Central memory CD8-positive, alpha-beta T cell (primary cell): ENCODE data around the gene KIAA0586.
"Not testable (repeated sequence)": the region's sequence is repeated elsewhere in the genome, so short reads cannot be mapped to it uniquely, and the experiment has no call there.

Experiments used
- ATAC-seq: fragments of 150-1000 bp; cut with Tn5 transposase; replicated peaks from 2 replicates; pipeline ENCODE4 v1.10.0; 2022; ENCODE audit warnings: mild to moderate bottlenecking, moderate FRiP score, moderate number of reproducible peaks; ENCODE audit not compliant: poor library complexity, severe bottlenecking; ENCODE audit errors: extremely low read depth
- DNase-seq, 2 donors: peaks; one replicate each; pipeline ENCODE4 v3.0.0; 2021; ENCODE audit warnings: low spot score in 2 of 2
- H3K27ac Mint-ChIP-seq: one replicate; pipeline ENCODE4 v1.8.0; 2022; ENCODE audit warnings: low read depth, mild to moderate bottlenecking, moderate library complexity, mixed read lengths
- H3K27me3 Mint-ChIP-seq: one replicate; pipeline ENCODE4 v1.8.0; 2022; ENCODE audit warnings: mixed read lengths
- H3K36me3 Mint-ChIP-seq: one replicate; pipeline ENCODE4 v1.8.0; 2022; ENCODE audit warnings: mild to moderate bottlenecking, moderate library complexity, mixed read lengths; ENCODE audit not compliant: insufficient read depth
- H3K4me1 Mint-ChIP-seq: one replicate; pipeline ENCODE4 v1.8.0; 2022; ENCODE audit warnings: mixed read lengths
- H3K4me3 Mint-ChIP-seq: one replicate; pipeline ENCODE4 v1.8.0; 2022; ENCODE audit warnings: mild to moderate bottlenecking, moderate library complexity, mixed read lengths
- H3K9me3 Mint-ChIP-seq: one replicate; pipeline ENCODE4 v1.8.0; 2022; ENCODE audit warnings: mixed read lengths

The KIAA0586 gene

DNA sequence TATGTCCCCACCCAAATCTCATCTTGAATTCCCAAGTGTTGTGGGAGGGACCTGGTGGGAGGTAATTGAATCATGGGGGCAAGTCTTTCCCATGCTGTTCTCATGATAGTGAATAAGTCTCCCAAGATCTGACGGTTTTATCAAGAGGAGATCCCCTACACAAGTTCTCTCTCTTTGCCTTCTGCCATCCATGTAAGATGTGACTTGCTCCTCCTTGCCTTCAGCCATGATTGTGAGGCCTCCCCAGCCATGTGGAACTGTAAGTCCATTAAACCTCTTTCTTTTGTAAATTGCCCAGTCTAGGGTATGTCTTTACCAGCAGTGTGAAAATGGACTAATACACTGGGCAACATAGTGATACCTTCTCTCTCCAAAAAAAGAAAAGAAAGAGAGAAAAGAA is 10.6 kb upstream of the KIAA0586 start:
- H3K27me3 Mint-ChIP-seq, H3K4me3 Mint-ChIP-seq, H3K27ac Mint-ChIP-seq, DNase-seq, H3K9me3 Mint-ChIP-seq, ATAC-seq: not testable (repeated sequence)
- Mint-ChIP-seq H3K36me3 (peaks cover 45% of the 10 kb centered on the region), H3K4me1 (peaks cover 25% of the 10 kb centered on the region)

DNA sequence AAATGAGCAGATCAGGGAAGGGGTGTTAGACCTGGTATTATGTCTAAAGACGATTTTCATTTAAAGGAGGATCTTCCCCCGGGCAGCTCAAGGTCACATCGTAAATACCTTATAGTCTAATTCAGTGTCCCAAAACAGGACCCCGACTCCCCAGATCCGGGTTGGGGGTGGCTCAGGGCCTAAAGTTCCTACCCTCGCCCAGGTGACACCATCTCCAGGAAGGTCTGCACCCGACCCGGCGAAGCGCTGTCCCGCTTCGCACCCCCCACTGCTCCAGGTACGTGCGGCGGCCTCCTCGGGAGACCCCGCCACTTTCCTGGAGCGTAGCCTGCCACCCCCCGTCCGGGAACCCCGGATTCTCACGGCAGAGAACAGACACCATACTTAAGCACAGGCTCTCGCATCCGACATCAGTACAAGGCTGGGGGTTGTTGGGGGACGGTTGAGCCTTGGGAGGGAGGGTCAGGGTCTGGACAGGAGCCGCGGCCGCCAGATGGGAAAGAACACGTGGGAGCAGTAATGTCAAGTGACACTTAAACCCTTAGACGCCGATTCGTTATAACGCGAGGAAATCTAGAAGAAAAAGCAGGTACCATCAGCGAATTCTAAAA is 744 bp upstream of the KIAA0586 start:
- DNase-seq (peak; percentile 40 to 44), ATAC-seq (peak; percentile 7)
- Mint-ChIP-seq H3K27ac (peak overlapping the region; percentile 94), H3K9me3 (no peaks in the 10 kb centered on the region), H3K4me3 (peak overlapping the region; percentile 82), H3K36me3 (peaks cover 31% of the 10 kb centered on the region), H3K4me1 (peaks cover 24% of the 10 kb centered on the region), H3K27me3 (no peaks in the 10 kb centered on the region)

DNA sequence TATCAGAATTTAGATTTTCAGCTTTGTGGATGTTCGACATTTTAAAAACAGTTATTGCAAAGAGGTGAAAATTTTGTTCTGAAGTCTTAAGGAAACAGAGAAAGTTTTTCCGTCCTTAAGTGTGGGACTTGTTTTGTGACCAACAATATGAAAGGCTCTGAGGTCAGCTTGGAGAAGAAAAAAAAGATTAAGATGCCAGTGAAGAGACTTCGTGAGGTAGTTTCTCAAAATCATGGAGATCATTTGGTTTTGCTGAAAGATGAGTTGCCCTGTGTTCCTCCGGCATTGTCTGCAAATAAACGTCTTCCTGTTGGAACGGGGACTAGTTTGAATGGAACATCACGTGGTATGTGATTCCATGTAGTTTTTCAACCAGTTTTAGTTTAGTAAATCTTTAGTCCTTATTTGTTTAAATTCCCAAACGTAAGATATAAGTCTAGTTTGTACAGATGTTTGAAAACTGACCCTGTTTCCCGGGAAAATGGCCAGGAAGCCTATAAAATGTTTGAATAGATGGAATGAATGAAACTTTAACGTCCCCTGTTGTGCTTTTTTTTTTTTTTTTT is 682 bp downstream of the KIAA0586 start:
- H3K4me3 Mint-ChIP-seq = peak overlapping the region; percentile 82
- peaks cover 26% of the 10 kb centered on the region for H3K36me3 Mint-ChIP-seq
- no peak for DNase-seq
- H3K4me1 Mint-ChIP-seq = peaks cover 26% of the 10 kb centered on the region
- no peaks in the 10 kb centered on the region for H3K27me3 Mint-ChIP-seq
- no peaks in the 10 kb centered on the region for H3K9me3 Mint-ChIP-seq
- H3K27ac Mint-ChIP-seq = peak overlapping the region; percentile 94
- ATAC-seq = no peak

DNA sequence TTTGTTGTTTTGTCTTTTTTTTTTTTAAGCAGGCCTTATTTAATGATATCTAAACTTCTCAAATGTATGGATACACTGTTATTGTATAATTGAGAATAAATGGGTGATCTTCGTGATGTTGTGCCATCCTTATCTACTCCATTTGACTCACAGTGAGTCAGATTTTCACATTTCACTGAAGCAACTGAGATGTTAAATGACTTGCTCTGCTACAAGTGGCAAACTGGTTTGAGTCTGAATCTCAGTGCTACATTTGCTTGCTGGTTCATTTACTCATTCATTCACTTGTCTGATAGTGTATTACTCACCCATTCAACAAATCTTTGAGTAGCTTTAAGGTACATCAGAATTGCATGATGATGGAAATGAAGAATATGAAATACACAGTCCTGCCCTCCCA is 2.6 kb downstream of the KIAA0586 start:
- ATAC-seq = no peak
- DNase-seq = no peak
- Mint-ChIP-seq H3K27me3 (no peaks in the 10 kb centered on the region), H3K4me1 (peaks cover 20% of the 10 kb centered on the region), H3K4me3 (no peak overlapping the region), H3K9me3 (no peaks in the 10 kb centered on the region), H3K36me3 (peaks cover 33% of the 10 kb centered on the region), H3K27ac (no peak overlapping the region)

DNA sequence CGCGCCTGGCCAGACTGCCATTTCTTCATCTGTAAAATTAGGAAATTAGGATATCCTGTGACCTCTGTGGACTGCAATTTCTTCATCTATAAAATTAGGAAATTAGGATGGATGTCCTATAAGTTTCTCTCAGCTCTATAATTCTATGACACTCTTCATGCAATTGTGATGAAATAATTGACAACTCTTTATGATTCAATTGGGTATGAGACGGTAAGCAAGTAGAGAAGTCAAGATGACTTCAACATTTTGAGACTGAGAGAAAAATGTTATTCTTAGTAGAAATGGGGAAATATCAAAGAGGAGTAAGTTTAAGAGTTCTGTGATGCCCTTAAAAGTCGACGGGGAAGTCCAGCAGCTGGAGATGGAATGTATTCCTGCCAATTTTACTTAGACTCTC is 12.0 kb downstream of the KIAA0586 start:
- peaks cover 48% of the 10 kb centered on the region for H3K36me3 Mint-ChIP-seq
- H3K4me3 Mint-ChIP-seq = no peak overlapping the region
- H3K4me1 Mint-ChIP-seq = peaks cover 13% of the 10 kb centered on the region
- no peak for ATAC-seq
- H3K27ac Mint-ChIP-seq = no peak overlapping the region
- DNase-seq = no peak
- H3K9me3 Mint-ChIP-seq = no peaks in the 10 kb centered on the region
- H3K27me3 Mint-ChIP-seq = no peaks in the 10 kb centered on the region

DNA sequence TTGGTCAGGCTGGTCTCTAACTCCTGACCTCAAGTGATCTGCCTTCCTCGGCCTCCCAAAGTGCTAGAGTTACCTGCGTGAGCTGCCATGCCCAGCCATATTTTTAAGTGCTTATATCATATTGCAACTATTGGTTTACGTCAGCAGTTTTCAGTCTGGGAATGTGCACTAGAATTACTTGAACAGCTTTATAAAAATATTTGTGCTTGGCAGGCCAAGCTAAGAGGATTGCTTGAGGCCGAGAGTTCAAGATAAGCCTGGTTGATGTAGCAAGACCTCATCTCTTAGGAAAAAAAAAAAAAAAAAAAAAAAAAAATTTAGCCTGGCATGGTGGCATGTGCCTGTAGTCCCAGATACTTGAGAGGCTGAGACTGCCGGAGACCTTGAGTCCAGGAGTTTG is 17.1 kb downstream of the KIAA0586 start:
- H3K36me3 Mint-ChIP-seq = peaks cover 48% of the 10 kb centered on the region

DNA sequence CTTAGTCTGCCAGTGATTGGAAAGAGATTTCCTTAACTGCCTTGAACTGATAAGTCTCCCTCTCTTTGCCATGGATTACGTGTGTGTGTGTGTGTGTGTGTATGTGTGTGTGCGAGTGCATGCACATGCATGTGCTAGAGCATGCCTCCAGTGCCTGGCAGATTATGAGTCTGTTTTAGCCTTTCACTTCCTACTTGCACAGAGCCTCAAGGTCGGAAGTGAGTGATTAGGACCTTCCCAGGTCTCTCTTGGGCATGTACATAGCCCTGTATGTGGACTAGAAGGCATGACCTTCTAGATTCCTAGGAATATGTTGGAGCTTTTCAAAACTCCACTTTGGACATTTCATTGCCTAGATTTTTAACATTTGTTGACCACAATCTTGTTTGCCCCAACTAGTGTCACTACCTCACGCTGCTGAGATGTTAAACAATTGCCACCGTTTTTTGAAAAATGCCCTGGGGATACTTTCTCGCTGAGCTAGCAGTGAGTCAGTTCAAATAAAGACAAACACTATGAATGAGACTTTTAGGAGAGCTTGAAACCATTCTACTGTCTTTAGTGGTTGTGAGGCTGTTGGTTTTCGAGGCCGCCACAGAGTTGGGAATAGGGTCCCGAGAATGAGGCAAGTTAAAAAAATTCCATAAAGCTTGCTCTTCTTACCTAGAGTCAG is 28.2 kb downstream of the KIAA0586 start:
- no peak for DNase-seq
- ATAC-seq = no peak

More for the DNA sequence above, 17.1 kb downstream of the KIAA0586 start:
- Mint-ChIP-seq H3K4me1 (no peaks in the 10 kb centered on the region), H3K27me3 (no peaks in the 10 kb centered on the region), H3K4me3 (no peak overlapping the region), H3K27ac (no peak overlapping the region), H3K9me3 (no peaks in the 10 kb centered on the region)
- DNase-seq = no peak
- ATAC-seq = no peak

DNA sequence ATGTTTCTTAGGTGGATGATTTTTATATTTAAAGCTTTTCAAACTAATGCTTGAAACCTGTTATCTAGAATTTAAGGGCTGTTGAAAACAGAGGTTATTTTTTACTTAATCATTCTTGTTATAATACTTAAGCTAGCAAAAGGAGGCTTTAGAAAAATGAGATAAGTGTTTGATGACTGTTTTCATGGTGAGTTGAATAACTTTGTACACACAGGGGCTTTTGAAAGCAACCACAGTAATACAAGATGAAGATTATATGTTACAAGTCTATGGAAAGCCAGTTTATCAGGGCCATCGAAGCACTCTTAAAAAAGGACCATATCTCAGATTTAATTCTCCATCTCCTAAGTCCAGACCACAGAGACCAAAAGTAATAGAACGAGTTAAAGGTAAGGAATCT is 33.3 kb downstream of the KIAA0586 start:
- H3K9me3 Mint-ChIP-seq = no peaks in the 10 kb centered on the region
- no peak overlapping the region for H3K27ac Mint-ChIP-seq
- peaks cover 39% of the 10 kb centered on the region for H3K36me3 Mint-ChIP-seq
- ATAC-seq (no peak), DNase-seq (no peak)
- no peak overlapping the region for H3K4me3 Mint-ChIP-seq
- H3K27me3 Mint-ChIP-seq = no peaks in the 10 kb centered on the region
- H3K4me1 Mint-ChIP-seq = no peaks in the 10 kb centered on the region

More for the DNA sequence above, 28.2 kb downstream of the KIAA0586 start:
- H3K4me3 Mint-ChIP-seq = no peak overlapping the region
- no peak overlapping the region for H3K27ac Mint-ChIP-seq
- H3K9me3 Mint-ChIP-seq = no peaks in the 10 kb centered on the region
- peaks cover 6% of the 10 kb centered on the region for H3K4me1 Mint-ChIP-seq
- peaks cover 43% of the 10 kb centered on the region for H3K36me3 Mint-ChIP-seq
- H3K27me3 Mint-ChIP-seq = no peaks in the 10 kb centered on the region

DNA sequence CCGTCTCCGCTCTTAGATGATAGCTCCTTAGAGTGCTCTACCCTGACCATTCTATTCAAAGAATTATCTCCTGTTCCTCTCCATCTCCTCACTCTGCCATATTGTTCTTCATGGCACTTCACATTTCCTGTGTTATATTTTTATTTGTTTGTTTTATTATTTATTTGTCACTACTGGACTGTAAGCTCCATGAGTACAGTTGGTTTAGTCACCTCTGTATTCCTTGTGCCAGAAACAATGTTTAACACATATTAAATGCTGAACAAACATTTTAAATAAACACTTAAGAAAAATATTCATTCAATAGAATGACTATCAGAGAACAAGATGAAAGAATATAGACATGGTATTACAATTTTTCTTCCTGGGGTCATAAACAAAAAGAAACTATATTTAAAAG is 35.6 kb downstream of the KIAA0586 start:
- no peaks in the 10 kb centered on the region for H3K4me1 Mint-ChIP-seq
- no peaks in the 10 kb centered on the region for H3K27me3 Mint-ChIP-seq
- H3K9me3 Mint-ChIP-seq = no peaks in the 10 kb centered on the region
- DNase-seq = no peak
- peaks cover 26% of the 10 kb centered on the region for H3K36me3 Mint-ChIP-seq
- ATAC-seq = no peak
- no peak overlapping the region for H3K27ac Mint-ChIP-seq
- no peak overlapping the region for H3K4me3 Mint-ChIP-seq

DNA sequence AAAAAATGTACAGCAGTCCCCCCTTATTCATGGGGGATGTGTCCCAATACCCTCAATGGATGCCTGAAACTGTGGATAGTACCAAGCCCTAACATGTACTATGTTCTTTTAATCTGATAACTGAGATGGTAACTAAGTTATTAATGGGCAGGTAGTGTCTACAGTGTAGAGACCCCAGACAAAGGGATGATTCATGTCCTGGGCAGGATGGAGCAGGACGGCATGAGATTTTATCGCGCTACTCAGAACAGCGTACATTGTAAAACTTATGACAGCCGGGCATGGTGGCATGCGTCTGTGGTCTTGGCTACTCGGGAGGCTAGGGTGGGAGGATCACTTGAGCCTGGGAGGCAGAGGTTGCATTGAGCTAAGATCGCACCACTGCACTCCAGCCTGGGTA is 37.1 kb downstream of the KIAA0586 start:
- Mint-ChIP-seq H3K4me3 (no peak overlapping the region), H3K4me1 (no peaks in the 10 kb centered on the region), H3K27me3 (no peaks in the 10 kb centered on the region), H3K27ac (no peak overlapping the region), H3K9me3 (no peaks in the 10 kb centered on the region), H3K36me3 (peaks cover 30% of the 10 kb centered on the region)
- ATAC-seq (no peak), DNase-seq (no peak)

DNA sequence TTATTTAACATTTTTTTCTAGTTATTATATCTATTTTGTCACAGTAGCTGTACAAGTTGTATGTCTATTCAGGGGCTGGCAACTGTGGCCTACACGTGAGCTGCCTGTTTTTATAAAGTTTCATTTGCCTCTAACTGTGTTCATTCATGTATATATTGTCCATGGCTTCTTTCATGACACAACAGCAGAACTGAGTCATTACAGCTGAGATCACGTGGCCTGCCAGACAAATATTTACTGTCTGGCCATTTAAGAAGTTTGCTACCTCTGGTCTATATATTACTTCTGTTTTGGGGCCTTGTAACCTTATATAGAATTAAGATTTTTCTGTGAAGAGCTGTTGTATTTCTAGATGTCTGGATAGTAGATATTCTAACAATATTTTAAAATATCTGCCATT is 37.9 kb downstream of the KIAA0586 start:
- DNase-seq (no peak), ATAC-seq (no peak)
- no peaks in the 10 kb centered on the region for H3K4me1 Mint-ChIP-seq
- H3K4me3 Mint-ChIP-seq = no peak overlapping the region
- H3K36me3 Mint-ChIP-seq = peaks cover 28% of the 10 kb centered on the region
- no peaks in the 10 kb centered on the region for H3K27me3 Mint-ChIP-seq
- H3K27ac Mint-ChIP-seq = no peak overlapping the region
- no peaks in the 10 kb centered on the region for H3K9me3 Mint-ChIP-seq

DNA sequence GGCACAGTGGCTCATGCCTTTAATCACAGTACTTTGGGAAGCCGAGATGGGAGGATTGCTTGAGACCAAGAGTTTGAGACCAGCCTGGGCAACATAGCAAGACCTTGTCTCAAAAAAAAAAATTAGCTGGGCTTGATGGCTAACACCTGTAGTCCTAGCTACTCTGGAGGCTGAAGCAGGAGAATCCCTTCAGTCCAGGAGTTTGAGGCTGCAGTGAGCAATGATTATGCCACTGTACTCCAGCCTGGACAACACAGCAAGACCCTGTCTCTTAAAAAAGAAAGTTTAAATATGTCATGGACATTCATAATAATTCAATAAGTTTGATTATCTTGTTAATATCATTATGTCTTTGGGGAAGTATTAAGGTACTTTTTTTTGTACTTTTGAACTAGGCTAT is 38.9 kb downstream of the KIAA0586 start:
- Mint-ChIP-seq H3K9me3 (no peaks in the 10 kb centered on the region), H3K4me3 (no peak overlapping the region), H3K27ac (no peak overlapping the region), H3K4me1 (no peaks in the 10 kb centered on the region), H3K36me3 (peaks cover 29% of the 10 kb centered on the region), H3K27me3 (no peaks in the 10 kb centered on the region)
- DNase-seq (no peak), ATAC-seq (no peak)

DNA sequence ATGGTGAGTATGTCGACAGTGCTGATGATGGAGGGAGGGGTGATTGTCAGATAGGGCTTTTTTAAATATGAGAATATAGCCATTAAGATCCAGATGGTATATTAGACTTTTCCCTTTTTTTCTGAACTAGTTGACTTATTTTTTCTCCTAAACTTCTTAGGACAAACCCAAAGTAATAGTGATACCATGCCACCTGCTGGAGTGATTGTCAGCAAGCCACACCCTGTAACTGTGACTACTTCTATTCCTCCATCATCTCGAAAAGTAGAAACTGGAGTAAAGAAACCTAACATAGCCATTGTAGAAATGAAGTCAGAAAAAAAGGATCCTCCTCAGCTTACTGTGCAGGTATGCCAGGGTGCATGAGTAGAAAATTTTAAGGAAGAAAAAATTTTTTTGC is 40.1 kb downstream of the KIAA0586 start:
- Mint-ChIP-seq H3K4me3 (no peak overlapping the region), H3K27me3 (no peaks in the 10 kb centered on the region), H3K4me1 (no peaks in the 10 kb centered on the region), H3K27ac (no peak overlapping the region), H3K36me3 (peaks cover 30% of the 10 kb centered on the region), H3K9me3 (no peaks in the 10 kb centered on the region)
- ATAC-seq (no peak), DNase-seq (no peak)
